HepG2 (cell line): ENCODE results near the gene WDR48. TPM values are rescaled to one million over a fixed set of nuclear protein-coding genes. Genes with fewer than 3 reads are reported as not detected.

Experiments used
- CBX5 ChIP-seq: sonication (generic); formaldehyde crosslinking; IDR thresholded peaks from 2 replicates; pipeline ENCODE4 v1.4.0; 2020; ENCODE audit warnings: missing genetic modification reagents, borderline replicate concordance
- GPN1 ChIP-seq: sonication (generic); formaldehyde crosslinking; IDR thresholded peaks from 2 replicates; pipeline ENCODE4 v1.5.1; 2020; ENCODE audit warnings: missing genetic modification reagents, borderline replicate concordance
- MAF1 ChIP-seq: sonication (generic); formaldehyde crosslinking; IDR thresholded peaks from 2 replicates; pipeline ENCODE4 v1.5.0; 2020; ENCODE audit warnings: missing genetic modification reagents, borderline replicate concordance
- MZF1 ChIP-seq: sonication (generic); formaldehyde crosslinking; IDR thresholded peaks from 2 replicates; pipeline ENCODE4 v1.8.1; 2023; ENCODE audit warnings: mild to moderate bottlenecking, missing genetic modification reagents, borderline replicate concordance
- NBN ChIP-seq: fragments of 450-650 bp; conservative IDR thresholded peaks from 2 replicates; pipeline ENCODE4 v1.6.1; 2017
- NR2C2 ChIP-seq: sonication (generic); formaldehyde crosslinking; IDR thresholded peaks from 2 replicates; pipeline ENCODE4 v1.4.0; 2020; ENCODE audit warnings: missing genetic modification reagents, mild to moderate bottlenecking, moderate library complexity, borderline replicate concordance
- PHF8 ChIP-seq: sonication (generic); formaldehyde crosslinking; IDR thresholded peaks from 2 replicates; pipeline ENCODE4 v1.5.0; 2020; ENCODE audit warnings: missing genetic modification reagents
- ZMYM4 ChIP-seq: sonication (generic); formaldehyde crosslinking; IDR thresholded peaks from 2 replicates; pipeline ENCODE4 v1.8.1; 2023; ENCODE audit warnings: mild to moderate bottlenecking, missing genetic modification reagents
- ZNF362 ChIP-seq: sonication (generic); formaldehyde crosslinking; IDR thresholded peaks from 2 replicates; pipeline ENCODE4 v1.4.0; 2020; ENCODE audit warnings: missing genetic modification reagents, mild to moderate bottlenecking, borderline replicate concordance
- ZNF644 ChIP-seq: IDR thresholded peaks from 2 replicates; pipeline ENCODE4 v1.6.1; 2016; ENCODE audit warnings: low read depth
- ZNF83 ChIP-seq: sonication (generic); formaldehyde crosslinking; IDR thresholded peaks from 2 replicates; pipeline ENCODE4 v1.4.0; 2020; ENCODE audit warnings: missing genetic modification reagents, mild to moderate bottlenecking, borderline replicate concordance
- polyA plus RNA-seq, 8 experiments: library from polyadenylated mRNA; depleted of rRNA in 3 of 8; stranded (reverse) in 7 of 8; unstranded in 1 of 8; fragments of >200 nt; fragmentation: Illumina TruSeq in 4 of 8; extraction: Trizol in 4 of 8; gene quantifications; 2 replicates each; pipeline versions ENCODE4 v1.2.1 to v1.2.3, GENCODE V29; 2011 to 2016; ENCODE audit warnings: low read depth in 4 of 8, missing spikeins in 1 of 8, mixed read lengths in 1 of 8; ENCODE audit not compliant: insufficient read depth in 1 of 8
- total RNA-seq, 5 experiments: library from RNA; depleted of rRNA; stranded (reverse); fragments of >200 nt; fragmentation: Illumina TruSeq; extraction: Trizol; gene quantifications; 2 replicates each; pipeline ENCODE4 v1.2.3, GENCODE V29; 2016; ENCODE audit warnings: low read depth in 1 of 5
- TF ChIP-seq, protein P1 (sequence below), 2 experiments: sonication (generic) in 1 of 2; formaldehyde crosslinking in 1 of 2; IDR thresholded peaks; 2 replicates each; pipeline versions ENCODE4 v1.6.1 to v1.9.0; 2014 to 2022; ENCODE audit warnings: antibody characterized with exemption in 1 of 2, borderline replicate concordance in 1 of 2, inconsistent platforms in 1 of 2, low read depth in 1 of 2, missing genetic modification reagents in 1 of 2
- TF ChIP-seq, protein P2 (sequence below): IDR thresholded peaks from 2 replicates; pipeline ENCODE4 v1.6.1; 2016; ENCODE audit warnings: missing biosample characterization, missing genetic modification reagents, low read depth
- TF ChIP-seq, protein P3 (sequence below): sonication (generic); formaldehyde crosslinking; IDR thresholded peaks from 2 replicates; pipeline ENCODE4 v1.4.0; 2020; ENCODE audit warnings: mild to moderate bottlenecking, low read depth, missing genetic modification reagents
- TF ChIP-seq, protein P4 (sequence below): sonication (generic); formaldehyde crosslinking; IDR thresholded peaks from 2 replicates; pipeline ENCODE4 v1.8.1; 2023; ENCODE audit warnings: missing genetic modification reagents, inconsistent platforms, borderline replicate concordance

Gene WDR48
- total and polyA plus RNA-seq, 2 of the 13 experiments (the other 11 are each of a cell fraction or from before 2014, with no cell fraction given): 29.2 to 31.2 TPM

- TF ChIP-seq, protein P1, sequence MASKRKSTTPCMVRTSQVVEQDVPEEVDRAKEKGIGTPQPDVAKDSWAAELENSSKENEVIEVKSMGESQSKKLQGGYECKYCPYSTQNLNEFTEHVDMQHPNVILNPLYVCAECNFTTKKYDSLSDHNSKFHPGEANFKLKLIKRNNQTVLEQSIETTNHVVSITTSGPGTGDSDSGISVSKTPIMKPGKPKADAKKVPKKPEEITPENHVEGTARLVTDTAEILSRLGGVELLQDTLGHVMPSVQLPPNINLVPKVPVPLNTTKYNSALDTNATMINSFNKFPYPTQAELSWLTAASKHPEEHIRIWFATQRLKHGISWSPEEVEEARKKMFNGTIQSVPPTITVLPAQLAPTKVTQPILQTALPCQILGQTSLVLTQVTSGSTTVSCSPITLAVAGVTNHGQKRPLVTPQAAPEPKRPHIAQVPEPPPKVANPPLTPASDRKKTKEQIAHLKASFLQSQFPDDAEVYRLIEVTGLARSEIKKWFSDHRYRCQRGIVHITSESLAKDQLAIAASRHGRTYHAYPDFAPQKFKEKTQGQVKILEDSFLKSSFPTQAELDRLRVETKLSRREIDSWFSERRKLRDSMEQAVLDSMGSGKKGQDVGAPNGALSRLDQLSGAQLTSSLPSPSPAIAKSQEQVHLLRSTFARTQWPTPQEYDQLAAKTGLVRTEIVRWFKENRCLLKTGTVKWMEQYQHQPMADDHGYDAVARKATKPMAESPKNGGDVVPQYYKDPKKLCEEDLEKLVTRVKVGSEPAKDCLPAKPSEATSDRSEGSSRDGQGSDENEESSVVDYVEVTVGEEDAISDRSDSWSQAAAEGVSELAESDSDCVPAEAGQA (IDR thresholded peaks at IDR 0.05; ENCODE audit: low read depth): 0 out of 2 replicates have a peak, but pooled peaks have one; percentile 20
- TF ChIP-seq, protein P1 (CRISPR knock-in tag; IDR thresholded peaks at IDR 0.05; ENCODE audit: borderline replicate concordance): no peak
- TF ChIP-seq ZNF362 (CRISPR knock-in tag): 0 out of 2 replicates have a peak, but pooled peaks have one; percentile 13
- no peak for TF ChIP-seq MAF1 (CRISPR knock-in tag)
- no peak for TF ChIP-seq CBX5 (CRISPR knock-in tag)
- TF ChIP-seq NBN: no peak
- TF ChIP-seq, protein P2, sequence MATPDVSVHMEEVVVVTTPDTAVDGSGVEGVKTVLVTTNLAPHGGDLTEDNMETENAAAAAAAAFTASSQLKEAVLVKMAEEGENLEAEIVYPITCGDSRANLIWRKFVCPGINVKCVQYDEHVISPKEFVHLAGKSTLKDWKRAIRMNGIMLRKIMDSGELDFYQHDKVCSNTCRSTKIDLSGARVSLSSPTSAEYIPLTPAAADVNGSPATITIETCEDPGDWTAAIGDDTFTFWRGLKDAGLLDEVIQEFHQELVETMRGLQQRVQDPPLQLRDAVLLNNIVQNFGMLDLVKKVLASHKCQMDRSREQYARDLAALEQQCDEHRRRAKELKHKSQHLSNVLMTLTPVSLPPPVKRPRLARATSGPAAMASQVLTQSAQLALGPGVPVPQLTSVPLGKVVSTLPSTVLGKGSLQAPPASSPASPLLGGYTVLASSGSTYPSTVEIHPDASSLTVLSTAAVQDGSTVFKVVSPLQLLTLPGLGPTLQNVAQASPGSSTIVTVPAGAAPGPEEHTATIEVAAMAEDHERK (CRISPR knock-in tag): no peak
- no peak for TF ChIP-seq ZNF644 (CRISPR knock-in tag)
- no peak for TF ChIP-seq MZF1 (CRISPR knock-in tag)
- TF ChIP-seq GPN1 (CRISPR knock-in tag): no peak
- TF ChIP-seq, protein P3, sequence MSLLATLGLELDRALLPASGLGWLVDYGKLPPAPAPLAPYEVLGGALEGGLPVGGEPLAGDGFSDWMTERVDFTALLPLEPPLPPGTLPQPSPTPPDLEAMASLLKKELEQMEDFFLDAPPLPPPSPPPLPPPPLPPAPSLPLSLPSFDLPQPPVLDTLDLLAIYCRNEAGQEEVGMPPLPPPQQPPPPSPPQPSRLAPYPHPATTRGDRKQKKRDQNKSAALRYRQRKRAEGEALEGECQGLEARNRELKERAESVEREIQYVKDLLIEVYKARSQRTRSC (CRISPR knock-in tag): no peak
- TF ChIP-seq, protein P4, sequence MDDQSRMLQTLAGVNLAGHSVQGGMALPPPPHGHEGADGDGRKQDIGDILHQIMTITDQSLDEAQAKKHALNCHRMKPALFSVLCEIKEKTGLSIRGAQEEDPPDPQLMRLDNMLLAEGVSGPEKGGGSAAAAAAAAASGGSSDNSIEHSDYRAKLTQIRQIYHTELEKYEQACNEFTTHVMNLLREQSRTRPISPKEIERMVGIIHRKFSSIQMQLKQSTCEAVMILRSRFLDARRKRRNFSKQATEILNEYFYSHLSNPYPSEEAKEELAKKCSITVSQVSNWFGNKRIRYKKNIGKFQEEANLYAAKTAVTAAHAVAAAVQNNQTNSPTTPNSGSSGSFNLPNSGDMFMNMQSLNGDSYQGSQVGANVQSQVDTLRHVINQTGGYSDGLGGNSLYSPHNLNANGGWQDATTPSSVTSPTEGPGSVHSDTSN (CRISPR knock-in tag): no peak
- TF ChIP-seq ZNF83 (CRISPR knock-in tag): peak; percentile 76; the same call in 1 of the 2 replicates
- TF ChIP-seq NR2C2 (CRISPR knock-in tag): peak; percentile 65
- peak; percentile 37; the same call in 1 of the 2 replicates for TF ChIP-seq ZMYM4 (CRISPR knock-in tag)
- TF ChIP-seq PHF8 (CRISPR knock-in tag): peak; percentile 80
Observed at GRCh38 chr3:39107388-39108199, 55.8 kb downstream of the WDR48 start, which contains the start of the genes GORASP1 and TTC21A (continued).
